GM21576 (cell line): Measurements from ENCODE around the gene PDIK1L.

Experiments used
- ATAC-seq: cut with Tn5 transposase; IDR thresholded peaks from one replicate; pipeline ENCODE4 v1.9.1; 2021; ENCODE audit warnings: mild to moderate bottlenecking, moderate library complexity; ENCODE audit not compliant: unreplicated experiment

PDIK1L gene

GRCh38 chr1:26121854-26122773 is 10.5 kb downstream of the PDIK1L start:
- no peak for ATAC-seq

GRCh38 chr1:26122988-26123973 is 11.7 kb downstream of the PDIK1L start:
- no peak for ATAC-seq

- ATAC-seq: no peak
Observed at GRCh38 chr1:26124418-26125331, 13.1 kb downstream of the PDIK1L start.

- ATAC-seq: no peak
Observed at GRCh38 chr1:26125382-26125781, 13.8 kb downstream of the PDIK1L start.

GRCh38 chr1:26125946-26126320 is 14.3 kb downstream of the PDIK1L start:
- ATAC-seq: no peak

GRCh38 chr1:26126321-26127084 is 14.9 kb downstream of the PDIK1L start:
- ATAC-seq: no peak

- no peak for ATAC-seq
Observed at GRCh38 chr1:26127235-26128163, 15.9 kb downstream of the PDIK1L start.

- no peak for ATAC-seq
Observed at GRCh38 chr1:26129778-26130177, 18.2 kb downstream of the PDIK1L start.

- no peak for ATAC-seq
Observed at GRCh38 chr1:26130695-26131094, 19.1 kb downstream of the PDIK1L start.

GRCh38 chr1:26132128-26132833 is 20.7 kb downstream of the PDIK1L start:
- no peak for ATAC-seq

- ATAC-seq: no peak
Observed at GRCh38 chr1:26132834-26133167, 21.2 kb downstream of the PDIK1L start.

GRCh38 chr1:26134466-26134865 is 22.8 kb downstream of the PDIK1L start:
- ATAC-seq: no peak

- ATAC-seq: no peak
Observed at GRCh38 chr1:26138974-26139558, 27.4 kb downstream of the PDIK1L start.

- ATAC-seq: no peak
Observed at GRCh38 chr1:26142159-26142558, 30.5 kb downstream of the PDIK1L start.

- no peak for ATAC-seq
Observed at GRCh38 chr1:26145041-26145959, 33.7 kb downstream of the PDIK1L start.

- no peak for ATAC-seq
Observed at GRCh38 chr1:26145960-26146294, 34.3 kb downstream of the PDIK1L start.

GRCh38 chr1:26148887-26149286 is 37.3 kb downstream of the PDIK1L start:
- ATAC-seq: no peak
